PC-9 (cell line): ENCODE results near the gene CPB1.
"Not testable (repeated sequence)": the region's sequence is repeated elsewhere in the genome, so short reads cannot be mapped to it uniquely, and the experiment has no call there.

Experiments used
- CTCF ChIP-seq: fragments of 200-600 bp; sonication (generic); conservative IDR thresholded peaks from 2 replicates; pipeline ENCODE4 v1.6.1; 2017; ENCODE audit warnings: mixed run types, antibody characterized with exemption, mild to moderate bottlenecking, moderate library complexity
- EZH2 ChIP-seq: fragments of 200-600 bp; sonication (generic); IDR thresholded peaks from 2 replicates; pipeline ENCODE4 v1.8.0; 2017; ENCODE audit warnings: antibody characterized with exemption, low read depth

- TF ChIP-seq CTCF, EZH2: not testable (repeated sequence)
Observed at GRCh38 chr3:148785026-148785425, 42.6 kb upstream of the CPB1 start.
